Measurements from ENCODE around the gene GPRIN1. TPM values are rescaled to one million over a fixed set of nuclear protein-coding genes. Genes with fewer than 3 reads are reported as not detected.
A peak's percentile ranks its signal among the peaks of the same experiment; 100 is the strongest.

Gene GPRIN1
- 1.3 TPM for total RNA-seq
- 0.45 TPM for polyA plus RNA-seq (ENCODE audit: insufficient read depth, low read depth, low replicate concordance)
- long read RNA-seq, donor 1: 0 reads
- long read RNA-seq, donor 2, full-length matches to known transcripts: 1 of 1 reads
- long read RNA-seq, donor 2, partial matches to known transcripts: 0 of 1 reads
- long read RNA-seq, donor 2, other reads (novel, unspliced or antisense): 0 of 1 reads
- long read RNA-seq, donor 3: 0 reads
- long read RNA-seq, donor 4, full-length matches to known transcripts: 1 of 1 reads
- long read RNA-seq, donor 4, partial matches to known transcripts: 0 of 1 reads
- long read RNA-seq, donor 4, other reads (novel, unspliced or antisense): 0 of 1 reads
- long read RNA-seq, donor 5: 0 reads
- long read RNA-seq, donor 6: 0 reads
- long read RNA-seq, donor 7: 0 reads
- long read RNA-seq, donor 8: 0 reads
- long read RNA-seq, donor 9: 0 reads
- long read RNA-seq, donor 10, full-length matches to known transcripts: 1 of 1 reads
- long read RNA-seq, donor 10, partial matches to known transcripts: 0 of 1 reads
- long read RNA-seq, donor 10, other reads (novel, unspliced or antisense): 0 of 1 reads

DNA sequence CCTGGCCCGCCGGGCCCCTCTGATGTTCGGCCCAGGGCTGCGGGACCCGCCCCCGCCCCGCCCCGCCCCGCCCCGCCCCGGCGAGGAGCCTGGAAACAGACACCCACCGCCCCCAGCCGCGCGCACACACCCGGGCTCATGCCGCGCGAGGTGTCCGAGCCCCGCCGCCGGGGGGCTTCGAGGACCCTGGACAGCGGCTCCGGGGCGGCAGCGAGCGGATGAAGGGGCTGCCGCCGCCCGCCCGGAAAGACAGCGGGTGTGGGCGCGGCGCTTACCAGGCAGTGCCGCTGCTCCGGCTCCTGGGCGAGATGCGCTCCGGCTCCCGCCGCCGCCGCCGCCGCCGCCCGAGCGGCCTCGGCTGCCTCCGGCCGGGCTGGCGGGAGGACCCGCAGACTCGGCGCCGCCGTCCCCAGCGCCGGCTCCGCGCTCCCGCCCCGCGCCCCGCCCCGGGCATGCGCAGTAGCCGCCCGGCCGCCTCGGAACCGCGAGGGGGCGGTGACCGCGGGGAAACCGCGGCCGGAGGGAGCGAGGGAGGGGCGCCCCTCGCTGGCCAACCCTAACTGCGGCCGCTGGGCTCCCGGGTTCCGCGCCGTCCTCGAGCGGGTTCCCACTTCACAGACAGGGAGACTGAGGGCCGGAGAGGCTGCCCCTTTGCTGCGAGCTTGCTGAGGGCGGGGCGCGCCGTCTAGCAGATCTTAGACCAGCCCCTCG is at the start of gene GPRIN1:
TSS of gene GPRIN1 (minus strand) at position 433 of the 711 bp plus-strand sequence. CDS start 10,322 bp downstream, outside the sequence.
- Histone ChIP-seq H3K9ac (ENCODE audit: low read length in 3 of 3) (no peak within 1 kb of the TSS), H3K4me3 (ENCODE audit: low read length in 3 of 3) (no peak within 1 kb of the TSS), H3K9me3 (ENCODE audit: control insufficient read depth in 2 of 3, insufficient read depth in 1 of 3, low read length in 3 of 3) (no peaks in the 10 kb centered on the region), H3K27ac (ENCODE audit: low read depth in 2 of 2, low read length in 2 of 2) (no peak within 1 kb of the TSS), H3K4me1 (ENCODE audit: control insufficient read depth in 2 of 3, insufficient read depth in 2 of 3, low read depth in 1 of 3, low read length in 3 of 3) (peaks cover 0 to 3% (median 0%) of the 10 kb centered on the region in 3 donors), H3K36me3 (ENCODE audit: control insufficient read depth in 2 of 3, insufficient read depth in 3 of 3, low read length in 3 of 3) (no peaks in the 10 kb centered on the region), H3K27me3 (ENCODE audit: control insufficient read depth, insufficient read depth, low read length) (peaks cover 4% of the 10 kb centered on the region)
- DNase-seq (peak in 4 of 5 donors; percentile 77 to 88 (median 81)), FAIRE-seq (no peak)
- no peak for TF ChIP-seq CTCF (IDR thresholded peaks at IDR 0.05; ENCODE audit: borderline replicate concordance, extremely low read depth, insufficient read depth)
- intact Hi-C loops (cut with DNase I): no loop called here

GRCh38 chr5:176659512-176659839 is 49.5 kb upstream of the GPRIN1 start:
- Histone ChIP-seq H3K9me3 (ENCODE audit: control insufficient read depth in 2 of 3, insufficient read depth in 1 of 3, low read length in 3 of 3) (no peaks in the 10 kb centered on the region), H3K27me3 (ENCODE audit: control insufficient read depth, insufficient read depth, low read length) (no peaks in the 10 kb centered on the region), H3K9ac (ENCODE audit: low read length in 3 of 3) (no peak overlapping the region), H3K36me3 (ENCODE audit: control insufficient read depth in 2 of 3, insufficient read depth in 3 of 3, low read length in 3 of 3) (no peaks in the 10 kb centered on the region), H3K4me1 (ENCODE audit: control insufficient read depth in 2 of 3, insufficient read depth in 2 of 3, low read depth in 1 of 3, low read length in 3 of 3) (peaks cover 0 to 10% (median 0%) of the 10 kb centered on the region in 3 donors), H3K27ac (ENCODE audit: low read depth in 2 of 2, low read length in 2 of 2) (no peak overlapping the region), H3K4me3 (ENCODE audit: low read length in 3 of 3) (no peak overlapping the region)
- intact Hi-C loops (cut with DNase I): no loop called here
- DNase-seq: no peak
- FAIRE-seq: no peak
- TF ChIP-seq CTCF (IDR thresholded peaks at IDR 0.05; ENCODE audit: borderline replicate concordance, extremely low read depth, insufficient read depth): no peak

DNA sequence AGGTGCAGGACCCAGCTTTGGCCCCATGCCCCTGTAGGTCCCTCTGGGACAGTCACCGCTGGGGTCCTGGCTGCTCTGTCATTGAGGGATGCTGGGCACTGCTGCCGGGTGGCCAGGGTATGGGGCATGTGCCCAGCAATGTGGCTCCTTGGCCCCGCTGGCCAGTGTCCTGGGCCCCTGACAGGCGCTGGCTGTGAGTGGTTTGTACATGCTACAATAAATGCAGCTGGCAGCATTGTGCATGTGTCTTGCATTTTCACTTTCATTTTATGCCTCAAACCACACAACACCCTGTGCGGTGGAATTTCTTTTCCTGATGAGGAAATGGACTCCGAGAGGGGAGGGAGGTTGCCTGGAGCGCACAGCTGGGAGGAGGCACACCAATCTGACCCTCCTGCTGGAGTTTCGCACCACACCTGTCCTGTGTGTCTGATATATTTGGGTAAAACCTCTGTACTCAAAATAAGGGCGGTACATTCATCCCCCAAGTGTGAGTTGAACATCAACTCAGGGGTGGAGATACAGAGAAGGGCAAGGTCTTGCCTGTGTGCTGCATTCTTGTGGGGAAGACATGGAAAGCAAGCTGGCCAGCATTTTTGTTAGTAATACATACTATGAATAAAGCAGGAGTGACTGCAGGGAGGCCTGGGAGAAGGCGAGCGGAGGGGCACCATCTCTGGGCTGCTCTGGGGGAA is 49.0 kb upstream of the GPRIN1 start:
- Histone ChIP-seq H3K4me3 (ENCODE audit: low read length in 3 of 3) (peak overlapping the region in 2 of 3 donors; percentile 28 to 40), H3K4me1 (ENCODE audit: control insufficient read depth in 2 of 3, insufficient read depth in 2 of 3, low read depth in 1 of 3, low read length in 3 of 3) (peaks cover 0 to 10% (median 0%) of the 10 kb centered on the region in 3 donors), H3K27ac (ENCODE audit: low read depth in 2 of 2, low read length in 2 of 2) (peak overlapping the region in 1 of 2 donors; percentile 23), H3K9ac (ENCODE audit: low read length in 3 of 3) (no peak overlapping the region), H3K36me3 (ENCODE audit: control insufficient read depth in 2 of 3, insufficient read depth in 3 of 3, low read length in 3 of 3) (peaks cover 0 to 1% (median 0%) of the 10 kb centered on the region in 3 donors), H3K9me3 (ENCODE audit: control insufficient read depth in 2 of 3, insufficient read depth in 1 of 3, low read length in 3 of 3) (no peaks in the 10 kb centered on the region), H3K27me3 (ENCODE audit: control insufficient read depth, insufficient read depth, low read length) (no peaks in the 10 kb centered on the region)
- peak in 1 of 5 donors; percentile 71 for DNase-seq
- no peak for FAIRE-seq
- no peak for TF ChIP-seq CTCF (IDR thresholded peaks at IDR 0.05; ENCODE audit: borderline replicate concordance, extremely low read depth, insufficient read depth)
- intact Hi-C loops (cut with DNase I): no loop called here

Data from kidney (tissue), 22 donors.